ENCODE data around the gene HOTAIR. TPM values are rescaled to one million over a fixed set of nuclear protein-coding genes. Genes with fewer than 3 reads are reported as not detected.

The HOTAIR gene
- total RNA-seq, 1 experiment from 2014 or later, result 3.5 TPM

GRCh38 chr12:53997204-53998109, 22.7 kb upstream of the HOTAIR start:
- intact Hi-C loops (cut with micrococcal nuclease), result no loop called here

DNA sequence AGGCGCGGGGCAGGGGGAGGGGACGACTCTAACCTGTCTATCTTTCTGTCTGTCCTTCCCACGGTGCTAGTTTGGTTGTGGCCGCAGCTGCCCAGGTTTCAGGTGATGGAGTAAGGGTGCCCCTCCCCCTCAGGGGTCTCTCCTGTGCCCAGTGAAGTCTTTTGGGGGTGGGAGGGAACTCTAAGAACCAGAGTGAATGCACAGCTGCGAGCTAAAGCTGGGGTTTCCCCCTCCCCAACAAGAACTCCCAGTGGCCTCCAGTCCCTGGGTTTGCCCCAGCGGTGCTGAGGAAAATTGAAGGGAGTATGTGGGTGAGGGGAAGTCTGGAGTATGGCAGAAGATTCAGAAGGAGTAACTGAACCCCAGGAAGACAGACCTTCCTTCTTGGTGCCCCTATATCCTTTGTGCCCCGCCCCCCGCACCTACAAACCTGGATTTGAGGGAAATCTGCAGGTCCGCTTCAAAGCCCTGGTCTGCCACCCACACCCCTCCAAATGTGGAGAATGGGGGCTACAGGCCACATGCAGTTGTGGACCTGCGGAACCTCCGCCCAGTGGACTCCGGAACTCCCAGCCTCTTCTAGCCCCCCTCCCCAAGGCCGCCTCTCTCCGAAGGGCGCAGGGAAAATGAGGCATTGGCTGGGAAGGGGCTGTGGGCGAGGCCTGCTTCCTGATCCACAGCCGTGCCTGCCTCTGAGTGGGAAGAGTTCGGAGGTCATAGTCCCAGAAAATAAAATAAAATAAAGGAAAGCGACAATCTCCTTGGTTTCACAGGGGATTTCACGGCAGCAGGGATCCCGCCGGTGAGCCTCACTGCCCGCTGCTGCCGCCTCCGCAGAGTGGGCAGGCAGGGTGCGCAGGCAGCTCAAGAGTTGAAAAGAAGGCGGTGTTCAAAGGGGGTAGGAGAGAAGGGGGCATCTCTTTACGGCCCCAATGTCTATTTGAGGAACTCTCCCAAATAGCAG, 21.8 kb upstream of the HOTAIR start:
- peaks cover 28% of the 10 kb centered on the region for H3K4me1 ChIP-seq (ENCODE audit: insufficient read depth, low read length)
- peak; percentile 8 for ATAC-seq
- no peaks in the 10 kb centered on the region for H3K36me3 ChIP-seq (ENCODE audit: low read depth, low read length)
- DNase-seq, result no peak
- TF ChIP-seq, protein P1, sequence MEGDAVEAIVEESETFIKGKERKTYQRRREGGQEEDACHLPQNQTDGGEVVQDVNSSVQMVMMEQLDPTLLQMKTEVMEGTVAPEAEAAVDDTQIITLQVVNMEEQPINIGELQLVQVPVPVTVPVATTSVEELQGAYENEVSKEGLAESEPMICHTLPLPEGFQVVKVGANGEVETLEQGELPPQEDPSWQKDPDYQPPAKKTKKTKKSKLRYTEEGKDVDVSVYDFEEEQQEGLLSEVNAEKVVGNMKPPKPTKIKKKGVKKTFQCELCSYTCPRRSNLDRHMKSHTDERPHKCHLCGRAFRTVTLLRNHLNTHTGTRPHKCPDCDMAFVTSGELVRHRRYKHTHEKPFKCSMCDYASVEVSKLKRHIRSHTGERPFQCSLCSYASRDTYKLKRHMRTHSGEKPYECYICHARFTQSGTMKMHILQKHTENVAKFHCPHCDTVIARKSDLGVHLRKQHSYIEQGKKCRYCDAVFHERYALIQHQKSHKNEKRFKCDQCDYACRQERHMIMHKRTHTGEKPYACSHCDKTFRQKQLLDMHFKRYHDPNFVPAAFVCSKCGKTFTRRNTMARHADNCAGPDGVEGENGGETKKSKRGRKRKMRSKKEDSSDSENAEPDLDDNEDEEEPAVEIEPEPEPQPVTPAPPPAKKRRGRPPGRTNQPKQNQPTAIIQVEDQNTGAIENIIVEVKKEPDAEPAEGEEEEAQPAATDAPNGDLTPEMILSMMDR (conservative IDR thresholded peaks at IDR 0.05; ENCODE audit: low read depth, low read length), result no peak
- no peak for TF ChIP-seq EZH2 (IDR thresholded peaks at IDR 0.05; ENCODE audit: low read length, unreplicated experiment)
- TF ChIP-seq EZH2phosphoT487 (IDR thresholded peaks at IDR 0.05; ENCODE audit: borderline replicate concordance, low read length), result no peak
- H2AFZ ChIP-seq (ENCODE audit: low read length), result peak overlapping the region; percentile 80
- H3K27me3 ChIP-seq (ENCODE audit: low read length), result no peaks in the 10 kb centered on the region
- peak overlapping the region; percentile 86 for H3K27ac ChIP-seq (ENCODE audit: low read length)
- ChIA-PET CTCF (interaction anchor here (0.5 to 0.7 kb wide), 2 partner anchors 11 to 12 kb away, joined by 3 to 13 read pairs; partner anchors contain the start of genes HOXC10 and HOXC8), POLR2A (ENCODE audit: unreplicated experiment) (no interaction called here)
- no peaks in the 10 kb centered on the region for H3K9me3 ChIP-seq (ENCODE audit: low read length)
- no peaks in the 10 kb centered on the region for H3K9me2 ChIP-seq (replicated peaks; ENCODE audit: low read length)
- H4K20me1 ChIP-seq (ENCODE audit: low read length), result no peaks in the 10 kb centered on the region
- TSS peak; percentile 75 for BruUV-seq (replicated peaks)
- peak overlapping the region; percentile 98 for H3K4me2 ChIP-seq (ENCODE audit: low read length)
- peak overlapping the region; percentile 78 for H3K4me3 ChIP-seq (ENCODE audit: low read length)
- intact Hi-C loops (cut with micrococcal nuclease), result no loop called here
- H3K79me2 ChIP-seq (ENCODE audit: low read length), result peaks cover 72% of the 10 kb centered on the region
- peak overlapping the region; percentile 94 for H3K9ac ChIP-seq (ENCODE audit: low read length)
- no peaks in the 10 kb centered on the region for H3F3A ChIP-seq (ENCODE audit: low read length, unreplicated experiment)

More at GRCh38 chr12:53997204-53998109, 22.7 kb upstream of the HOTAIR start:
- Histone ChIP-seq H4K20me1 (ENCODE audit: low read length) (no peaks in the 10 kb centered on the region), H3K9me3 (ENCODE audit: low read length) (no peaks in the 10 kb centered on the region), H3F3A (ENCODE audit: low read length, unreplicated experiment) (no peaks in the 10 kb centered on the region), H3K9me2 (replicated peaks; ENCODE audit: low read length) (no peaks in the 10 kb centered on the region), H3K36me3 (ENCODE audit: low read depth, low read length) (no peaks in the 10 kb centered on the region), H3K79me2 (ENCODE audit: low read length) (peaks cover 63% of the 10 kb centered on the region), H3K4me1 (ENCODE audit: insufficient read depth, low read length) (peaks cover 21% of the 10 kb centered on the region), H2AFZ (ENCODE audit: low read length) (peak overlapping the region; percentile 28; the same call in 1 of the 2 replicates), H3K9ac (ENCODE audit: low read length) (no peak overlapping the region), H3K27ac (ENCODE audit: low read length) (no peak overlapping the region), H3K27me3 (ENCODE audit: low read length) (no peaks in the 10 kb centered on the region), H3K4me3 (ENCODE audit: low read length) (peak overlapping the region; percentile 43; the same call in 1 of the 2 replicates), H3K4me2 (ENCODE audit: low read length) (peak overlapping the region; percentile 98)
- CTCF ChIA-PET, result no interaction called here
- TF ChIP-seq, protein P1 (conservative IDR thresholded peaks at IDR 0.05; ENCODE audit: low read depth, low read length), result no peak
- TF ChIP-seq EZH2phosphoT487 (IDR thresholded peaks at IDR 0.05; ENCODE audit: borderline replicate concordance, low read length), result no peak
- no peak for TF ChIP-seq EZH2 (IDR thresholded peaks at IDR 0.05; ENCODE audit: low read length, unreplicated experiment)
- ATAC-seq, result peak; percentile 2; the same call in 1 of the 2 replicates
- no peak for DNase-seq
- POLR2A ChIA-PET (ENCODE audit: unreplicated experiment), result no interaction called here
- BruUV-seq (replicated peaks), result no TSS peak

Measured in PC-3 (cell line).